ENCODE results near the gene TMED8.

Gene TMED8

DNA sequence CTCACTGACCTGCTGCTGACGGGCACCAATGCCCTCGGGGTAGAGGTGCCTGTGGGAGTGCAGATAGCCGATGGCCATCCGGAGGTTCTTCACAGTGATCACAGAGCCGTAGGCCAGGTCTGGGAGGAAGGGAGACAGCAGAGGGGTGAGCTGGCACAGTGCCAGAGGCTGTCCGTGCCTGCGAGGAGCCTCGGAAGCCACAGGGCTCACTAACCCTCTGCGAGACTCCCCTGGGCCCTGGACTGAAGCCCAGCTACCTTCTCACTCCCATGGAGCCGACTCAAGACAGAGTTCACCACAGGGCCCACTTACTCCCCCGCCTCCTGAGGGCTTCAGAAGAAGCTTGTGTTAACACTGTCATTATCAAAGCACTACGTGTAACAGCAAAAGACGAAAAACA is 80.7 kb downstream of the TMED8 start:
- no peak overlapping the region for H3K4me3 ChIP-seq (ENCODE audit: low read depth, low read length)
- in situ Hi-C loops (cut with HindIII; ENCODE audit: low sequenced_read_pairs) = no loop called here
- DNase-seq (ENCODE audit: low read depth, low spot score) = no peak
- no peak for TF ChIP-seq CTCF (IDR thresholded peaks at IDR 0.05; ENCODE audit: low read depth, low read length)

GRCh38 chr14:77290705-77291104 is 86.2 kb downstream of the TMED8 start:
- no peak for DNase-seq (ENCODE audit: low read depth, low spot score)

DNA sequence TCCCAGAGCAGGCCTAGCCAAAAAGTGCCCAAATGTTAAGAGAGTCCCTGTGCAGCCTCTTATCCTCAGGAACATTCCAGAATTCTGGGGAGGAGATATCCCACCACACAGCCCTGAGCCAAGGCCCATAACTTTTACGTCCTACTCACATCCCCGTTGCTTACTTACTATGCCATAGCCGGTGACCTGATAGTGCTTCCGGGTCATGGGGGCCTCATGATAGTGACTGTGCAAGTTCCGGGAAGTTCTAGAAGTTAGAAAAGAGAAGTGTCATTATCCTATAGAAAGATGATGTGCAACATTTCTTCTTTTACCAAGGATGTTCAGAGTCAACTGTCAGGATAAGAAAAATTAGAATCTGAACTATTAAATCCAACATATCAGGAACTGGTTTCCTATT is 90.3 kb downstream of the TMED8 start:
- in situ Hi-C loops (cut with HindIII; ENCODE audit: low sequenced_read_pairs) = no loop called here
- no peak overlapping the region for H3K4me3 ChIP-seq (ENCODE audit: low read depth, low read length)
- DNase-seq (ENCODE audit: low read depth, low spot score) = no peak
- TF ChIP-seq CTCF (IDR thresholded peaks at IDR 0.05; ENCODE audit: low read depth, low read length) = no peak

More at GRCh38 chr14:77290705-77291104, 86.2 kb downstream of the TMED8 start:
- no peak overlapping the region for H3K4me3 ChIP-seq (ENCODE audit: low read depth, low read length)
- peak; percentile 1 for TF ChIP-seq CTCF (IDR thresholded peaks at IDR 0.05; ENCODE audit: low read depth, low read length)
- in situ Hi-C loops (cut with HindIII; ENCODE audit: low sequenced_read_pairs) = no loop called here
